Measurements from ENCODE around the gene NPY5R.

The NPY5R gene

GRCh38 chr4:163331629-163332376 lies 11.9 kb upstream of the NPY5R start:
- H3K27ac ChIP-seq, result no peak overlapping the region
- TF ChIP-seq ZFX (IDR thresholded peaks at IDR 0.05) (no peak), CTCF (conservative IDR thresholded peaks at IDR 0.05) (no peak)

- peak within 1 kb of the TSS; percentile 33 for H3K27ac ChIP-seq
- peak; percentile 84 for TF ChIP-seq CTCF (conservative IDR thresholded peaks at IDR 0.05)
- TF ChIP-seq ZFX (IDR thresholded peaks at IDR 0.05), result no peak
Measured at GRCh38 chr4:163332526-163333406, 10.9 kb upstream of the NPY5R start, which contains the start of gene NPY1R. TSS of gene NPY1R (minus strand) at chr4:163332596. CDS start at chr4:163326554, 6,042 bp downstream.

GRCh38 chr4:163335384-163335783 lies 8.3 kb upstream of the NPY5R start:
- TF ChIP-seq ZFX (IDR thresholded peaks at IDR 0.05), result no peak
- no peak for TF ChIP-seq CTCF (conservative IDR thresholded peaks at IDR 0.05)
- H3K27ac ChIP-seq, result no peak overlapping the region

GRCh38 chr4:163344147-163345125 lies 744 bp downstream of the NPY5R start:
- no peak for TF ChIP-seq CTCF (conservative IDR thresholded peaks at IDR 0.05)
- no peak for TF ChIP-seq ZFX (IDR thresholded peaks at IDR 0.05)
- no peak overlapping the region for H3K27ac ChIP-seq

GRCh38 chr4:163350672-163351071 lies 7.0 kb downstream of the NPY5R start:
- H3K27ac ChIP-seq, result no peak overlapping the region
- TF ChIP-seq ZFX (IDR thresholded peaks at IDR 0.05) (no peak), CTCF (conservative IDR thresholded peaks at IDR 0.05) (no peak)

- TF ChIP-seq CTCF (conservative IDR thresholded peaks at IDR 0.05) (no peak), ZFX (IDR thresholded peaks at IDR 0.05) (no peak)
- no peak overlapping the region for H3K27ac ChIP-seq
Measured at GRCh38 chr4:163353054-163353453, 9.4 kb downstream of the NPY5R start.
